Endodermal cell (in vitro differentiated cells): ENCODE measurements around the gene RCAN2. TPM values are rescaled to one million over a fixed set of nuclear protein-coding genes. Genes with fewer than 3 reads are reported as not detected.

ENCODE experiments used
- DNase-seq: peaks from one replicate; pipeline ENCODE4 v3.0.0-alpha.2; 2017
- H3K27ac ChIP-seq: 2 replicates; pipeline ENCODE4 v1.5.1; 2013; ENCODE audit warnings: mild to moderate bottlenecking, low read depth, low read length, moderate library complexity
- H3K27me3 ChIP-seq: 2 replicates; pipeline ENCODE4 v1.6.1; 2013; ENCODE audit warnings: mild to moderate bottlenecking, low read length, moderate library complexity; ENCODE audit not compliant: insufficient read depth, control insufficient read depth, poor library complexity, severe bottlenecking
- H3K36me3 ChIP-seq: 2 replicates; pipeline ENCODE4 v1.7.0; 2013; ENCODE audit warnings: mild to moderate bottlenecking, low read length, moderate library complexity; ENCODE audit not compliant: control insufficient read depth, insufficient read depth
- H3K4me1 ChIP-seq: one replicate; pipeline ENCODE4 v1.7.0; 2013; ENCODE audit warnings: low read length; ENCODE audit not compliant: control insufficient read depth, insufficient read depth
- H3K4me3 ChIP-seq: 2 replicates; pipeline ENCODE4 v1.5.1; 2013; ENCODE audit warnings: mild to moderate bottlenecking, low read length, moderate library complexity
- H3K9ac ChIP-seq: 2 replicates; pipeline ENCODE4 v1.6.1; 2013; ENCODE audit warnings: mild to moderate bottlenecking, low read length, moderate library complexity; ENCODE audit not compliant: poor library complexity, severe bottlenecking; ENCODE audit errors: extremely low read depth
- H3K9me3 ChIP-seq: 2 replicates; pipeline ENCODE4 v1.6.1; 2013; ENCODE audit warnings: mild to moderate bottlenecking, low read length, moderate library complexity; ENCODE audit not compliant: control insufficient read depth
- H3K27ac Mint-ChIP-seq: 2 replicates; pipeline ENCODE4 v1.8.0; 2020; ENCODE audit warnings: mixed read lengths
- H3K27me3 Mint-ChIP-seq: 2 replicates; pipeline ENCODE4 v1.8.0; 2021; ENCODE audit warnings: mild to moderate bottlenecking, mixed read lengths; ENCODE audit not compliant: insufficient read depth
- H3K36me3 Mint-ChIP-seq: 2 replicates; pipeline ENCODE4 v1.8.0; 2020; ENCODE audit warnings: low read depth, mixed read lengths
- H3K4me1 Mint-ChIP-seq: 2 replicates; pipeline ENCODE4 v1.8.0; 2020; ENCODE audit warnings: mixed read lengths
- H3K4me3 Mint-ChIP-seq: 2 replicates; pipeline ENCODE4 v1.8.0; 2020; ENCODE audit warnings: mild to moderate bottlenecking, moderate library complexity, mixed read lengths
- H3K9me3 Mint-ChIP-seq: 2 replicates; pipeline ENCODE4 v1.8.0; 2020; ENCODE audit warnings: mild to moderate bottlenecking, mixed read lengths
- CTCF ChIP-seq: fragments of 200-600 bp; sonication (generic); conservative IDR thresholded peaks from 2 replicates; pipeline ENCODE4 v1.5.0; 2021; ENCODE audit warnings: antibody characterized with exemption, mild to moderate bottlenecking
- WGBS, 2 experiments: methylation state at CpG; one replicate each; pipeline versions ENCODE4 v1.1.5 to v1.1.7; 2013; ENCODE audit warnings: missing lambda C conversion rate in 2 of 2, mixed read lengths in 1 of 2; ENCODE audit not compliant: insufficient coverage in 1 of 2, insufficient read length in 1 of 2; 5-methylcytosine and 5-hydroxymethylcytosine counted together
- total RNA-seq, 2 donors: library from RNA; stranded (reverse); fragmentation: NEBNext Ultra II Directional in 1 of 2; extraction: Animal tissue kit (Norgen Biotek cat#: 25700) in 1 of 2; gene quantifications; 2 replicates in 1 of 2; 3 replicates in 1 of 2; pipeline ENCODE4 v1.2.1, GENCODE V29; 2021

The RCAN2 gene
- total RNA-seq, 2 donors from 2014 or later, result 15.7 to 16.7 TPM

- H3K27ac ChIP-seq, result no peak overlapping the region
- no peak for DNase-seq
- TF ChIP-seq CTCF, result no peak
- H3K36me3 ChIP-seq, result no peaks in the 10 kb centered on the region
- WGBS, 2 experiments, result 88 to 100% methylated on average over 2 to 5 of the region's 5 CpGs
- H3K36me3 Mint-ChIP-seq, result no peaks in the 10 kb centered on the region
- peaks cover 6% of the 10 kb centered on the region for H3K4me1 Mint-ChIP-seq
- no peak overlapping the region for H3K27ac Mint-ChIP-seq
- H3K4me3 ChIP-seq, result no peak overlapping the region
- peaks cover 3% of the 10 kb centered on the region for H3K9me3 ChIP-seq
- no peak overlapping the region for H3K4me3 Mint-ChIP-seq
- H3K9me3 Mint-ChIP-seq, result no peaks in the 10 kb centered on the region
- no peaks in the 10 kb centered on the region for H3K27me3 ChIP-seq
- H3K4me1 ChIP-seq, result no peaks in the 10 kb centered on the region
- H3K9ac ChIP-seq, result no peak overlapping the region
- H3K27me3 Mint-ChIP-seq, result no peaks in the 10 kb centered on the region
Observed at GRCh38 chr6:46293641-46294316, 197.5 kb downstream of the RCAN2 start.

DNA sequence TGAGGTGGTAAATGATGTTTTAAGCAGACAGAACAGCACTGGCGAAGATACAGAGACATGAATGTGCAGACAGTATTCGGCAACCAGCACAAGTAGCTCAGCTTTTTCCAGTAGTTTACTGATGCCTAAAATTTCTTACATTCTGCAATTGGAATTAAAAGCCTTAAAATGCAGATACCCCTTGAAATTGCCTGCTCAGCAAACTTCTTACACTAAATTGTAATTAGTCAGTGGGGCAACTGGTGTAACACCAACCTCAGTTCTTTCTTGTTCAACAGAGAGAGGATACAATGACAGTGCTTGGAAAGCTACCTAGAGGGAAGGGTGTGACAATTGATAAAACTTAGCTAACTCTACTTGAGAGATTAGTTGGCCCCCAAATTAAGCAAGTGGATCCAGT lies 199.4 kb downstream of the RCAN2 start:
- DNase-seq, result no peak
- Histone ChIP-seq H3K9me3 (no peaks in the 10 kb centered on the region), H3K4me1 (no peaks in the 10 kb centered on the region), H3K27ac (no peak overlapping the region), H3K9ac (no peak overlapping the region), H3K27me3 (no peaks in the 10 kb centered on the region), H3K4me3 (no peak overlapping the region), H3K36me3 (no peaks in the 10 kb centered on the region)
- no peak for TF ChIP-seq CTCF
- Mint-ChIP-seq H3K9me3 (no peaks in the 10 kb centered on the region), H3K4me1 (peaks cover 6% of the 10 kb centered on the region), H3K27me3 (no peaks in the 10 kb centered on the region), H3K27ac (no peak overlapping the region), H3K36me3 (no peaks in the 10 kb centered on the region), H3K4me3 (no peak overlapping the region)
- WGBS, 2 experiments, result 91 to 95% methylated on average over 2 of the region's 2 CpGs

DNA sequence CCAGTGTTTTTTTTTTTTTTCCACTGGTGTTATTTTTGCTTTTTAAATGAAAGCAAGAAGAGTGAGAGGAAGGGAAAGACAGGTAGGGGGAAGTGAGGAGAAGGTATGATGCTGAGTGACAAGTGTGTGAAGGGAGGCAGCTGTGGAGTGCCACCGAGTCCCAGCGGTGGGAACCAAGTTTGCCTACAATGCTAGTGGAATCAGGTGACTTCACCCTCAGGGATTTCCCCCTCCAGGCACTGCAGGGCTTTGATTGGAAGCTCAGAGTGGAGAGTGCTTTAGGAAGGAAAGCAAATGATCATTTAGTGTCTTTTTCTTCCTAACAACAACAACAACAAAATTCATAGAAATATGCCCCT lies 200.0 kb downstream of the RCAN2 start:
- no peaks in the 10 kb centered on the region for H3K36me3 Mint-ChIP-seq
- no peak for TF ChIP-seq CTCF
- WGBS, 2 experiments, result 54 to 83% methylated on average over 2 of the region's 2 CpGs
- Histone ChIP-seq H3K27me3 (no peaks in the 10 kb centered on the region), H3K4me1 (no peaks in the 10 kb centered on the region), H3K9me3 (no peaks in the 10 kb centered on the region), H3K27ac (no peak overlapping the region), H3K4me3 (no peak overlapping the region), H3K9ac (no peak overlapping the region), H3K36me3 (no peaks in the 10 kb centered on the region)
- peaks cover 6% of the 10 kb centered on the region for H3K4me1 Mint-ChIP-seq
- no peaks in the 10 kb centered on the region for H3K9me3 Mint-ChIP-seq
- DNase-seq, result no peak
- no peak overlapping the region for H3K4me3 Mint-ChIP-seq
- H3K27ac Mint-ChIP-seq, result no peak overlapping the region
- no peaks in the 10 kb centered on the region for H3K27me3 Mint-ChIP-seq
